ENCODE results near the gene PSMF1.

The PSMF1 gene

GRCh38 chr20:1105599-1106194 lies 12.7 kb upstream of the PSMF1 start:
- no peak for TF ChIP-seq REST (IDR thresholded peaks at IDR 0.05; ENCODE audit: insufficient read depth in 1 of 2, low read depth in 2 of 2, low read length in 2 of 2)
- TF ChIP-seq POLR2AphosphoS5 (IDR thresholded peaks at IDR 0.05; ENCODE audit: low read depth, low read length): no peak
- no peak for TF ChIP-seq FOXP2 (optimal IDR thresholded peaks at IDR 0.05; ENCODE audit: borderline replicate concordance, extremely low read depth, extremely low read length, insufficient read depth)
- TF ChIP-seq SIN3A (IDR thresholded peaks at IDR 0.05; ENCODE audit: borderline replicate concordance, insufficient read depth, low read length): no peak
- TF ChIP-seq TAF1 (IDR thresholded peaks at IDR 0.05; ENCODE audit: borderline replicate concordance, insufficient read depth, low read length): no peak

DNA sequence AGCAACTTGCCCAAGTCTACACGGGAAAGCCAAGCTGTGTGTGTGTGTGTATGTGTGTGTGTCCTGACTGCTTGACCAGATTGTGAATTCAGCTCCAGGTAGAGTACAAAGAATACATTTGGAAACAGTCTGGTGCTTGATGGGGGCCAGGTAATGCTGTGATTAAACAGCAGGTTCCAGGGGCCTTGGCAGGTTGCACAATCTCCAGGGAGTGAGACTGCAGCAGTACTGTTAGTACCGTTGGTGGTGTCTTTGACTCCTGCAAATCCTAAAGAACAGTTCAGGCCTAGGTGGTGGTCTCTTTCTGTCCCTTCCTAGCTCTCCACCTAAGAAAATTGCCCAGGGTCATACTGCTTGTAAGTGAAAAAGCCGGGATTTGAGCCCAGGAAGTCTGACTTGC lies 11.2 kb upstream of the PSMF1 start:
- no peak for TF ChIP-seq POLR2AphosphoS5 (IDR thresholded peaks at IDR 0.05; ENCODE audit: low read depth, low read length)
- TF ChIP-seq REST (IDR thresholded peaks at IDR 0.05; ENCODE audit: insufficient read depth in 1 of 2, low read depth in 2 of 2, low read length in 2 of 2): no peak
- TF ChIP-seq FOXP2 (optimal IDR thresholded peaks at IDR 0.05; ENCODE audit: borderline replicate concordance, extremely low read depth, extremely low read length, insufficient read depth): no peak
- TF ChIP-seq TAF1 (IDR thresholded peaks at IDR 0.05; ENCODE audit: borderline replicate concordance, insufficient read depth, low read length): no peak
- TF ChIP-seq SIN3A (IDR thresholded peaks at IDR 0.05; ENCODE audit: borderline replicate concordance, insufficient read depth, low read length): no peak

DNA sequence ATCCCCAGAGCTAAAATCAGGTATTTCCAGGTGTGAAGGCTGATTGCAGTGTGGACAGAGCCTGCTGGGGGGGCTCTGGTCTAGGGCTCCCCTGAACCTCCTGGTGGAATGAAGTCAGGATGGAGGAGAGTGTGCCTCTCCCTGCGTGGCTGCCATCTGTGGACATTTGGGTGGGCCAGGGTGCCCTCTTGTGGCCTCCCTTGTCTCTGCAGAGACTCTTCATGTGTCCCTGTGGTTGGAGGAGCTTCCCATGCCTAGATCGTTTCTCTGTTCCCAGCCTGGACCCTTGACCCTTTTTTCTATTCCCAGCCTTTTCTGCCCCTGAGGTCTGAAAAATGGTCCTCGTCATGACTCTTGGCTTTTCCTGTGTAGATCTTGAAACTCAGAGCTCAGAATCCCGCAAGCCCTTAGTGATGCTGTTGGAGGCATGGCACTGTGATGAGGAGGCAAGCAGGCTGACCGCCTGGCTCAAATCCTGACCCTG lies 9.9 kb upstream of the PSMF1 start:
- TF ChIP-seq SIN3A (IDR thresholded peaks at IDR 0.05; ENCODE audit: borderline replicate concordance, insufficient read depth, low read length) (no peak), FOXP2 (optimal IDR thresholded peaks at IDR 0.05; ENCODE audit: borderline replicate concordance, extremely low read depth, extremely low read length, insufficient read depth) (no peak), POLR2AphosphoS5 (IDR thresholded peaks at IDR 0.05; ENCODE audit: low read depth, low read length) (no peak), TAF1 (IDR thresholded peaks at IDR 0.05; ENCODE audit: borderline replicate concordance, insufficient read depth, low read length) (no peak), REST (IDR thresholded peaks at IDR 0.05; ENCODE audit: insufficient read depth in 1 of 2, low read depth in 2 of 2, low read length in 2 of 2) (no peak)

- TF ChIP-seq FOXP2 (optimal IDR thresholded peaks at IDR 0.05; ENCODE audit: borderline replicate concordance, extremely low read depth, extremely low read length, insufficient read depth) (no peak), POLR2AphosphoS5 (IDR thresholded peaks at IDR 0.05; ENCODE audit: low read depth, low read length) (no peak), TAF1 (IDR thresholded peaks at IDR 0.05; ENCODE audit: borderline replicate concordance, insufficient read depth, low read length) (no peak), REST (IDR thresholded peaks at IDR 0.05; ENCODE audit: insufficient read depth in 1 of 2, low read depth in 2 of 2, low read length in 2 of 2) (no peak), SIN3A (IDR thresholded peaks at IDR 0.05; ENCODE audit: borderline replicate concordance, insufficient read depth, low read length) (no peak)
Measured at GRCh38 chr20:1112908-1113307, 5.5 kb upstream of the PSMF1 start.

Measured in PFSK-1 (cell line).